Mesenchymal stem cell (in vitro differentiated cells and primary cell): ENCODE results near the gene PLXDC1.
A peak's percentile ranks its signal among the peaks of the same experiment; 100 is the strongest.

Source experiments
- DNase-seq: peaks from one replicate; pipeline ENCODE4 v3.0.0-alpha.2; 2013
- H2AFZ ChIP-seq: one replicate; pipeline ENCODE4 v1.6.1; 2013; ENCODE audit warnings: low read depth, mild to moderate bottlenecking, control low read depth, inconsistent platforms, low read length, moderate library complexity
- H2AK5ac ChIP-seq: 2 replicates; pipeline ENCODE4 v1.6.1; 2013; ENCODE audit warnings: low read length, moderate library complexity, mild to moderate bottlenecking, inconsistent platforms; ENCODE audit not compliant: severe bottlenecking
- H2BK120ac ChIP-seq: one replicate; pipeline ENCODE4 v1.6.1; 2013; ENCODE audit warnings: low read depth, mild to moderate bottlenecking, inconsistent platforms, low read length, moderate library complexity
- H2BK12ac ChIP-seq, 2 experiments: one replicate each; pipeline ENCODE4 v1.6.1; 2013; ENCODE audit warnings: inconsistent platforms in 2 of 2, low read length in 2 of 2, mild to moderate bottlenecking in 2 of 2, moderate library complexity in 2 of 2, control low read depth in 1 of 2
- H2BK15ac ChIP-seq: one replicate; pipeline ENCODE4 v1.6.1; 2013; ENCODE audit warnings: mild to moderate bottlenecking, low read depth, inconsistent platforms; ENCODE audit not compliant: poor library complexity, severe bottlenecking
- H2BK5ac ChIP-seq: 2 replicates; pipeline ENCODE4 v1.6.1; 2013; ENCODE audit warnings: low read depth, mild to moderate bottlenecking, low read length, control low read depth, inconsistent platforms; ENCODE audit not compliant: poor library complexity, severe bottlenecking
- H3K14ac ChIP-seq, 2 experiments: one replicate each; pipeline ENCODE4 v1.6.1; 2013; ENCODE audit warnings: inconsistent platforms in 2 of 2, low read length in 2 of 2, control low read depth in 1 of 2, mild to moderate bottlenecking in 1 of 2, moderate library complexity in 1 of 2
- H3K18ac ChIP-seq, 2 experiments: one replicate each; pipeline ENCODE4 v1.6.1; 2013; ENCODE audit warnings: inconsistent platforms in 2 of 2, low read length in 2 of 2, control low read depth in 1 of 2, low read depth in 1 of 2, mild to moderate bottlenecking in 1 of 2
- H3K23ac ChIP-seq, 2 experiments: one replicate each; pipeline ENCODE4 v1.6.1; 2013; ENCODE audit warnings: inconsistent platforms in 2 of 2, low read length in 2 of 2, mild to moderate bottlenecking in 2 of 2, moderate library complexity in 2 of 2, control low read depth in 1 of 2
- H3K27ac ChIP-seq: 2 replicates; pipeline ENCODE4 v1.5.1; 2013; ENCODE audit warnings: mild to moderate bottlenecking, moderate library complexity, low read length, control low read depth, inconsistent platforms; ENCODE audit not compliant: poor library complexity, severe bottlenecking
- H3K27me3 ChIP-seq, 2 experiments: 2 replicates each; pipeline versions ENCODE4 v1.6.1 to v1.7.0; 2013; ENCODE audit warnings: low read length in 2 of 2, mild to moderate bottlenecking in 2 of 2, moderate library complexity in 2 of 2, control low read depth in 1 of 2, inconsistent platforms in 1 of 2; ENCODE audit not compliant: control insufficient read depth in 1 of 2, insufficient read depth in 1 of 2
- H3K36me3 ChIP-seq, 2 experiments: 2 replicates each; pipeline versions ENCODE4 v1.6.1 to v1.7.0; 2013; ENCODE audit warnings: low read length in 2 of 2, control low read depth in 1 of 2, inconsistent platforms in 1 of 2, low read depth in 1 of 2, mild to moderate bottlenecking in 1 of 2; ENCODE audit not compliant: insufficient read depth in 2 of 2, control insufficient read depth in 1 of 2
- H3K4ac ChIP-seq, 2 experiments: one replicate each; pipeline ENCODE4 v1.6.1; 2013; ENCODE audit warnings: inconsistent platforms in 2 of 2, low read length in 2 of 2, mild to moderate bottlenecking in 2 of 2, moderate library complexity in 2 of 2, control low read depth in 1 of 2, low read depth in 1 of 2
- H3K4me1 ChIP-seq: 2 replicates; pipeline ENCODE4 v1.6.1; 2013; ENCODE audit warnings: low read depth, low read length, control low read depth; ENCODE audit not compliant: control insufficient read depth, insufficient read depth
- H3K4me2 ChIP-seq: 2 replicates; pipeline ENCODE4 v1.6.1; 2013; ENCODE audit warnings: low read length, mild to moderate bottlenecking, inconsistent platforms; ENCODE audit not compliant: poor library complexity, severe bottlenecking
- H3K4me3 ChIP-seq, 2 experiments: 2 replicates each; pipeline versions ENCODE4 v1.5.1 to v1.7.0; 2013; ENCODE audit warnings: low read length in 2 of 2, mild to moderate bottlenecking in 2 of 2, control low read depth in 1 of 2, low read depth in 1 of 2; ENCODE audit not compliant: insufficient read depth in 1 of 2
- H3K79me1 ChIP-seq: replicated peaks from 2 replicates; pipeline ENCODE4 v1.6.1; 2013; ENCODE audit warnings: mild to moderate bottlenecking, control low read depth, low read length, inconsistent platforms; ENCODE audit not compliant: poor library complexity, severe bottlenecking
- H3K9ac ChIP-seq: 2 replicates; pipeline ENCODE4 v1.7.0; 2013; ENCODE audit warnings: mild to moderate bottlenecking, low read length, moderate library complexity
- H3K9me3 ChIP-seq: 2 replicates; pipeline ENCODE4 v1.7.0; 2013; ENCODE audit warnings: mild to moderate bottlenecking, low read length; ENCODE audit not compliant: control insufficient read depth
- H4K8ac ChIP-seq: one replicate; pipeline ENCODE4 v1.6.1; 2013; ENCODE audit warnings: inconsistent platforms, mild to moderate bottlenecking, low read length, moderate library complexity
- H4K91ac ChIP-seq: one replicate; pipeline ENCODE4 v1.6.1; 2013; ENCODE audit warnings: mild to moderate bottlenecking, low read length, inconsistent platforms
- WGBS: methylation state at CpG from one replicate; pipeline ENCODE4 v1.1.7; 2013; ENCODE audit warnings: mixed read lengths; 5-methylcytosine and 5-hydroxymethylcytosine counted together

PLXDC1 gene

DNA sequence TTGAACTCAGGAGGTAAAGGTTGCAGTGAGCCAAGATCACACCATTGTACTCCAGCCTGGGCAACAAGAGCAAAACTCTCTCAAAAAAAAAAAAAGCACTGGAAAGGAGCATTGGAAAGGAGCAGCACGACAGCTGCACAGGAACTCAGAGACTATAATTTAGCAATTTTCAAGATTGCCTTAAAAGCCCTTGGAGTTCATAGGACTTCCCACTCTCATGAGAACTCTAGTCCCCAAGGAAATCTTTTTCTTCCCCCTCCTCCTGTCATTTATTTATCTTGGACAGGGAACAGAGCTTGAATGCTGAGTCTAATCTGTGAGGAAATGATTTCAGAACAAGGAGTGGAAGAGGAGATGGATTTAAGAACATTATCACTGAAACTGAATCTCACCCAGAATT lies 69.0 kb downstream of the PLXDC1 start:
- Histone ChIP-seq H2AFZ (no peak overlapping the region), H4K8ac (no peak overlapping the region), H3K79me1 (no peaks in the 10 kb centered on the region), H2AK5ac (no peak overlapping the region), H2BK5ac (no peak overlapping the region), H2BK12ac (no peak overlapping the region), H3K4me2 (no peak overlapping the region), H2BK120ac (no peak overlapping the region), H3K18ac (no peak overlapping the region), H3K14ac (no peak overlapping the region), H3K4me1 (peaks cover 4% of the 10 kb centered on the region), H3K4ac (no peak overlapping the region), H3K4me3 (no peak overlapping the region), H3K23ac (no peak overlapping the region), H4K91ac (no peak overlapping the region), H3K27ac (no peak overlapping the region), H3K9me3 (no peaks in the 10 kb centered on the region), H3K9ac (peak overlapping the region; percentile 20), H3K36me3 (peaks cover 7 to 24% of the 10 kb centered on the region in 2 experiments), H2BK15ac (no peak overlapping the region), H3K27me3 (peaks cover 4 to 54% of the 10 kb centered on the region in 2 experiments)
- DNase-seq = peak; percentile 42
- WGBS = 20% methylated on average over 1 of the region's 1 CpG

DNA sequence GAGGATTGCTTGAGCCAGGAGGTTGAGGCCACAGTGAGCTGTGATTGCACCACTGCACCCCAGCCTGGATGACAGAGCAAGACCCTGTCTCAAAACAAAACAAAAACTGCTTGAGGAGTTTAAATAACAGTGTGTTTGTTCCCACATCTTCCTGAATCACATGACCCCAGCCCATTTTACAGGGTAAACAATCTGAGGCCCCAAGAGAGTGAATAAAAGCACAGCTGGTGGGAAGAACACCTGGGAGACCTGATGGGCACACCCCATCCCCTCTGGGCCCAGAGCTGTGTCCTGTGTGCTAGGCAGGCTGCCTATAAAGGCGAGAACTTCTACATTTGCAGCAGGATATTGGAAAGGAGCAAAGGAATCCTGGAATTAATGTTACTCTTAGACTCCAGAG lies 69.6 kb downstream of the PLXDC1 start:
- no peak for DNase-seq
- no peak overlapping the region for H2AK5ac ChIP-seq
- H2AFZ ChIP-seq = no peak overlapping the region
- H3K4me3 ChIP-seq = no peak overlapping the region
- H3K27me3 ChIP-seq = peaks cover 4 to 51% of the 10 kb centered on the region in 2 experiments
- H3K4me2 ChIP-seq = no peak overlapping the region
- H3K79me1 ChIP-seq = no peaks in the 10 kb centered on the region
- peak overlapping the region in 1 of 2 experiments; percentile 84 for H3K18ac ChIP-seq
- H4K91ac ChIP-seq = no peak overlapping the region
- WGBS = 65% methylated on average over 1 of the region's 1 CpG
- H2BK120ac ChIP-seq = no peak overlapping the region
- no peak overlapping the region for H3K27ac ChIP-seq
- H2BK12ac ChIP-seq = no peak overlapping the region
- H2BK5ac ChIP-seq = no peak overlapping the region
- no peak overlapping the region for H2BK15ac ChIP-seq
- no peak overlapping the region for H3K23ac ChIP-seq
- peak overlapping the region; percentile 43 for H4K8ac ChIP-seq
- H3K9me3 ChIP-seq = no peaks in the 10 kb centered on the region
- H3K4ac ChIP-seq = no peak overlapping the region
- peak overlapping the region; percentile 7 for H3K9ac ChIP-seq
- peaks cover 7 to 27% of the 10 kb centered on the region in 2 experiments for H3K36me3 ChIP-seq
- H3K14ac ChIP-seq = no peak overlapping the region
- H3K4me1 ChIP-seq = peaks cover 4% of the 10 kb centered on the region

DNA sequence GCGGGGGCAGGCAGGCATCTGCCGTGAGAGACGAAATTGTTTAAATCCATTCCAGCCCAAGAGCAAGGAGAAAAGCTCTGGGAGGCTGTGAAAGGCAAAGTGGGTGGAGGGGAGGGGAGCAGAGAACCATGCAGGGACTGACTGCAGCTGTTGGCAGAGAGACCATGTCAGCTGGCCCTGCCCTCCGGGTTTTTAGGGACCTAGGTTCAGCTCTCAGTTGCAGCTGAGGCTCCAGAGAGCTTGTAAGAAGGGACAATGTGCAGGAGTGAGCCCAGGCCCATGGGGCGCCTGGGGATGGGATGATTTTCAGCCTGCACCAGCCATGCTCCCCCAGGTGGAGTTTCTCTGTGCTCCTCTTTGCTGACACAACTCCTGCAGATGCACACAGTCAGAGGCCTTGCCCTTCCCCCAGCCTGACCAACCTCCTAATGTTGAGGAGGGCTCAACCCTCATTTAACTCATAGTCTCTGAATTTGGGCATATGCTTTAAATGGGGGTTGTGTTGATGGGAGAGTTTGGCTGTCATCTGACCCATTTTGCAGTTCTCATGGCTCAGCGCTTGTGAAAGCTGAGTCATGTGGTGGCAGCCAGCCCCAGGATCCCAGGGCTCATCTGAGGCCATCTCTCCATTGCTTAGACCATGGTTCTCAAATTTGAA lies 70.9 kb downstream of the PLXDC1 start:
- no peaks in the 10 kb centered on the region for H3K9me3 ChIP-seq
- H3K4ac ChIP-seq = no peak overlapping the region
- no peak overlapping the region for H4K91ac ChIP-seq
- no peaks in the 10 kb centered on the region for H3K79me1 ChIP-seq
- H2BK5ac ChIP-seq = no peak overlapping the region
- no peak overlapping the region for H3K4me2 ChIP-seq
- peaks cover 7 to 32% of the 10 kb centered on the region in 2 experiments for H3K36me3 ChIP-seq
- H3K18ac ChIP-seq = peak overlapping the region in 1 of 2 experiments; percentile 42
- H3K23ac ChIP-seq = no peak overlapping the region
- H2BK12ac ChIP-seq = peak overlapping the region in 1 of 2 experiments; percentile 10
- H2BK15ac ChIP-seq = no peak overlapping the region
- peak overlapping the region in 1 of 2 experiments; percentile 2 for H3K14ac ChIP-seq
- no peak for DNase-seq
- no peak overlapping the region for H3K27ac ChIP-seq
- H4K8ac ChIP-seq = no peak overlapping the region
- peak overlapping the region; percentile 39 for H3K9ac ChIP-seq
- H3K4me1 ChIP-seq = peaks cover 4% of the 10 kb centered on the region
- H2AFZ ChIP-seq = peak overlapping the region; percentile 10
- no peak overlapping the region for H2BK120ac ChIP-seq
- WGBS = 75% methylated on average over 6 of the region's 6 CpGs
- no peak overlapping the region for H3K4me3 ChIP-seq
- H2AK5ac ChIP-seq = no peak overlapping the region
- H3K27me3 ChIP-seq = peaks cover 4 to 50% of the 10 kb centered on the region in 2 experiments

DNA sequence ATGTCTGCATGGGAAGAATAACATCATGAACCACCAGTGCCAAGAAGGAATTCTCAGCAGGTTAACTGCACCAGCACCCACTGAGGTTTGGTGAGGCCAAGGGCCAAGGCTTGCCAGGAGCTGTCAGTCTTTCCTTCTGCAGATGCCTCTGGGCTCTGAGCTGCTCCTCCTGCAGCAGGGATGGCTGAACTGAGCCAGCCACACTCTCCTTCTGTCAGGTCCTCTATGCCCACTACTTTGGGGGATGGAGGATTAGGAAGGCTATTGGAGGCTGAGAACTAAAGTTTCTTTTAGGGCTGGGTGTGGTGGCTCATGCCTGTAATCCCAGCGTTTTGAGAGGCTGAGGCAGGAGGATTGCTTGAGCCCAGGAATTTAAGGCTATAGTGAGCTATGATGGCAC lies 71.6 kb downstream of the PLXDC1 start:
- no peak overlapping the region for H3K4me2 ChIP-seq

More for the DNA sequence above, 71.6 kb downstream of the PLXDC1 start:
- Histone ChIP-seq H3K36me3 (peaks cover 7 to 38% of the 10 kb centered on the region in 2 experiments), H3K4me3 (no peak overlapping the region), H2BK12ac (no peak overlapping the region), H3K23ac (no peak overlapping the region), H3K4ac (no peak overlapping the region), H3K27ac (no peak overlapping the region), H2BK120ac (no peak overlapping the region), H3K27me3 (peaks cover 0 to 50% of the 10 kb centered on the region in 2 experiments), H2AK5ac (no peak overlapping the region), H2BK5ac (no peak overlapping the region), H3K9ac (peak overlapping the region; percentile 39), H3K4me1 (peaks cover 4% of the 10 kb centered on the region), H3K9me3 (no peaks in the 10 kb centered on the region), H2AFZ (no peak overlapping the region), H4K8ac (no peak overlapping the region), H2BK15ac (no peak overlapping the region), H4K91ac (no peak overlapping the region), H3K18ac (no peak overlapping the region), H3K79me1 (no peaks in the 10 kb centered on the region), H3K14ac (no peak overlapping the region)
- WGBS = 79% methylated on average over 1 of the region's 1 CpG
- no peak for DNase-seq
